K562 (cell line): ENCODE results near the gene PDIA5. TPM values are rescaled to one million over a fixed set of nuclear protein-coding genes. Genes with fewer than 3 reads are reported as not detected.
A peak's percentile ranks its signal among the peaks of the same experiment; 100 is the strongest.

Source experiments
- ATAC-seq: fragments of 200-7000 bp; cut with Tn5 transposase; 3 replicates; pipeline ENCODE4 v1.9.1; 2020; ENCODE audit warnings: moderate library complexity
- BruUV-seq: library from RNA; stranded (reverse); fragments of 400-500 nt; replicated peaks from 2 replicates; lab custom pipeline; 2021; lab: Mats Ljungman, UMichigan
- CTCF ChIA-PET: fragments of 300-600 bp; formaldehyde crosslinking; extraction: SDS; loops from one replicate; lab custom pipeline; 2021; ENCODE audit warnings: low intra/inter-chr PET ratio; lab: Yijun Ruan, JAX
- POLR2A ChIA-PET: fragments of 300-600, 350-650 bp; sonication (Branson Sonifier 250); formaldehyde crosslinking; extraction: SDS; loops from one replicate; lab custom pipeline; 2021; ENCODE audit warnings: antibody characterized with exemption, inconsistent platforms; lab: Yijun Ruan, JAX
- DNase-seq, 4 experiments: peaks; one replicate each; pipeline versions ENCODE4 v3.0.0 to v3.0.0-alpha.2; 2011 to 2018; ENCODE audit warnings: low spot score in 3 of 4, mixed read lengths in 3 of 4; ENCODE audit errors: extremely low read depth in 1 of 4
- FAIRE-seq: peaks from 2 replicates; lab custom pipeline; 2011; peaks lifted over from hg19 to GRCh38; lab: Jason Lieb, UNC
- H2AFZ ChIP-seq: 2 replicates; pipeline ENCODE4 v1.6.0; 2011; ENCODE audit warnings: low read depth, low read length, control low read depth, inconsistent platforms
- H3K27ac ChIP-seq: fragments of 200-600 bp; 3 replicates; pipeline ENCODE4 v1.8.0; 2011; ENCODE audit warnings: low read depth, mild to moderate bottlenecking, control low read depth, inconsistent platforms, low read length, moderate library complexity, mixed read lengths; ENCODE audit errors: extremely low read depth
- H3K27me3 ChIP-seq, 2 experiments: fragments of 300-600 bp in 1 of 2; 2 replicates in 1 of 2; 3 replicates in 1 of 2; pipeline versions ENCODE4 v1.6.0 to v1.8.0; 2011; ENCODE audit warnings: inconsistent platforms in 2 of 2, low read length in 2 of 2, mild to moderate bottlenecking in 1 of 2, mixed read lengths in 1 of 2, moderate library complexity in 1 of 2; ENCODE audit not compliant: control insufficient read depth in 2 of 2, insufficient read depth in 2 of 2
- H3K36me3 ChIP-seq: fragments of 300-600 bp; 3 replicates; pipeline ENCODE4 v1.8.0; 2011; ENCODE audit warnings: mild to moderate bottlenecking, low read length, inconsistent platforms; ENCODE audit not compliant: control insufficient read depth, insufficient read depth
- H3K4me1 ChIP-seq, 2 experiments: fragments of 200-600 bp in 1 of 2; replicated peaks in 1 of 2; 2 replicates in 1 of 2; 3 replicates in 1 of 2; pipeline versions ENCODE4 v1.5.1 to v1.8.0; 2011; ENCODE audit warnings: inconsistent platforms in 2 of 2, low read length in 2 of 2, mild to moderate bottlenecking in 1 of 2, mixed read lengths in 1 of 2, moderate library complexity in 1 of 2; ENCODE audit not compliant: control insufficient read depth in 2 of 2, insufficient read depth in 2 of 2
- H3K4me2 ChIP-seq: 2 replicates; pipeline ENCODE4 v1.6.1; 2011; ENCODE audit warnings: low read length, control low read depth, inconsistent platforms, mixed read lengths; ENCODE audit not compliant: insufficient read depth
- H3K4me3 ChIP-seq: fragments of 200-600 bp; sonication (generic), shearing (Covaris generic); 2 replicates; pipeline ENCODE4 v1.5.1; 2016; ENCODE audit warnings: control low read depth, inconsistent platforms
- H3K79me2 ChIP-seq: fragments of 200-600 bp; 3 replicates; pipeline ENCODE4 v1.8.0; 2011; ENCODE audit warnings: low read length, inconsistent platforms; ENCODE audit not compliant: control insufficient read depth, insufficient read depth
- H3K9ac ChIP-seq, 2 experiments: 2 replicates each; pipeline versions ENCODE4 v1.6.0 to v1.6.1; 2011; ENCODE audit warnings: low read depth in 2 of 2, low read length in 2 of 2, control low read depth in 1 of 2, inconsistent platforms in 1 of 2, mild to moderate bottlenecking in 1 of 2, mixed read lengths in 1 of 2; ENCODE audit not compliant: insufficient read depth in 1 of 2
- H3K9me1 ChIP-seq: one replicate; pipeline ENCODE4 v1.6.0; 2011; ENCODE audit warnings: inconsistent platforms, mild to moderate bottlenecking, low read length, moderate library complexity; ENCODE audit not compliant: control insufficient read depth, insufficient read depth
- H3K9me3 ChIP-seq: replicated peaks from 2 replicates; pipeline ENCODE4 v1.5.1; 2011; ENCODE audit warnings: low read depth, low read length, inconsistent platforms; ENCODE audit not compliant: control insufficient read depth, insufficient read depth
- H4K20me1 ChIP-seq: replicated peaks from 2 replicates; pipeline ENCODE4 v1.6.1; 2011; ENCODE audit warnings: low read length, inconsistent platforms, mixed read lengths; ENCODE audit not compliant: control insufficient read depth, insufficient read depth
- ARNT ChIP-seq, 2 experiments: fragments of 450-650 bp; IDR thresholded peaks; 2 replicates each; pipeline ENCODE4 v1.6.1; 2016; ENCODE audit warnings: mild to moderate bottlenecking in 1 of 2
- CBX8 ChIP-seq: fragments of 200-600 bp; sonication (generic); IDR thresholded peaks from 2 replicates; pipeline ENCODE4 v1.6.1; 2012; ENCODE audit warnings: borderline replicate concordance, mixed run types, low read depth, mild to moderate bottlenecking, moderate library complexity, mixed read lengths, low read length, control low read depth, inconsistent platforms; ENCODE audit not compliant: poor library complexity, severe bottlenecking; ENCODE audit errors: extremely low read depth
- CREBBP ChIP-seq: IDR thresholded peaks from one replicate; pipeline ENCODE4 v1.6.1; 2012; ENCODE audit warnings: low read depth, mild to moderate bottlenecking, control low read depth, inconsistent platforms, low read length
- GATAD2B ChIP-seq: fragments of 450-650 bp; IDR thresholded peaks from 2 replicates; pipeline ENCODE4 v1.6.1; 2017; ENCODE audit warnings: mild to moderate bottlenecking, borderline replicate concordance
- HMGXB4 ChIP-seq: sonication (generic); formaldehyde crosslinking; IDR thresholded peaks from 2 replicates; pipeline ENCODE4 v1.8.1; 2023; ENCODE audit warnings: mild to moderate bottlenecking, missing genetic modification reagents
- SIX5 ChIP-seq, 2 experiments: IDR thresholded peaks; 2 replicates each; pipeline ENCODE4 v1.6.1; 2011; ENCODE audit warnings: low read length in 2 of 2, borderline replicate concordance in 1 of 2, low read depth in 1 of 2, mild to moderate bottlenecking in 1 of 2, moderate library complexity in 1 of 2; ENCODE audit not compliant: insufficient read depth in 1 of 2
- SNRNP70 ChIP-seq: fragments of 200-400 bp; formaldehyde crosslinking; optimal IDR thresholded peaks from 2 replicates; pipeline ENCODE3; 2017; ENCODE audit warnings: low read depth, low read length
- TBL1XR1 ChIP-seq, 2 experiments: IDR thresholded peaks; 2 replicates each; pipeline ENCODE4 v1.6.1; 2012; ENCODE audit warnings: improper control_type of control experiment in 2 of 2, low read length in 2 of 2, mild to moderate bottlenecking in 1 of 2
- ZFP30 ChIP-seq: fragments of 250-450 bp; sonication (Bioruptor Pico); IDR thresholded peaks from 2 replicates; pipeline ENCODE4 v1.8.0; 2022; ENCODE audit warnings: moderate library complexity, mild to moderate bottlenecking, inconsistent platforms, borderline replicate concordance
- ZNF57 ChIP-seq: fragments of 450-650 bp; formaldehyde crosslinking; IDR thresholded peaks from 2 replicates; pipeline ENCODE4 v1.4.0; 2020; ENCODE audit warnings: mild to moderate bottlenecking, moderate library complexity
- ZNF639 ChIP-seq, 2 experiments: fragments of 200-800 bp in 1 of 2; sonication (Bioruptor generic) in 1 of 2; sonication (generic) in 1 of 2; formaldehyde crosslinking in 1 of 2; IDR thresholded peaks in 1 of 2; conservative IDR thresholded peaks in 1 of 2; 2 replicates each; pipeline versions ENCODE4 v1.5.0 to v1.6.1; 2016 to 2020; ENCODE audit warnings: missing compliant biosample characterization in 1 of 2, missing genetic modification characterization in 1 of 2, missing genetic modification reagents in 1 of 2
- ZNF830 ChIP-seq: fragments of 250-450 bp; sonication (Bioruptor Pico); IDR thresholded peaks from 2 replicates; pipeline ENCODE4 v1.5.0; 2021; ENCODE audit warnings: mild to moderate bottlenecking
- WGBS: fragments of 100-300 bp; shearing (Covaris generic); methylation state at CpG from one replicate; pipeline ENCODE4 v1.1.6; 2016; ENCODE audit warnings: low coverage, mixed read lengths; ENCODE audit not compliant: insufficient coverage; ENCODE audit errors: missing lambda C conversion rate; 5-methylcytosine and 5-hydroxymethylcytosine counted together
- in situ Hi-C: fragments of 300-500 bp; cut with MboI; formaldehyde crosslinking; loops from 4 replicates; pipeline ENCODE4 v1.15.0; 2018; ENCODE audit warnings: inconsistent platforms, mixed read lengths
- intact Hi-C: fragments of 100-400 bp; cut with micrococcal nuclease; formaldehyde crosslinking; loops from 2 replicates; pipeline ENCODE4 v1.14.2; 2022
- polyA plus RNA-seq, 8 experiments: library from polyadenylated mRNA; depleted of rRNA in 4 of 8; stranded (reverse) in 5 of 8; unstranded in 3 of 8; fragments of >200 nt; fragmentation: Nextera tagmentation in 2 of 8; fragmentation: Illumina TruSeq in 1 of 8; extraction: Ambion mirVana in 2 of 8; extraction: Trizol in 1 of 8; gene quantifications; 2 replicates each; pipeline versions ENCODE4 v1.2.1 to v1.2.3, GENCODE V29; 2011 to 2014; ENCODE audit warnings: inconsistent platforms in 1 of 8, missing spikeins in 1 of 8
- total RNA-seq, 7 experiments: library from RNA; depleted of rRNA in 6 of 7; stranded (reverse); fragments of >200 nt in 6 of 7; fragmentation: Illumina TruSeq in 2 of 7; extraction: Trizol in 2 of 7; gene quantifications; 2 replicates each; pipeline versions ENCODE4 v1.2.1 to v1.2.3, GENCODE V29; 2011 to 2021; ENCODE audit warnings: low replicate concordance in 1 of 7

Gene PDIA5
- total and polyA plus RNA-seq, 9 of the 15 experiments (the other 6 are each of a cell fraction or from before 2014, with no cell fraction given), result 3.4 to 31.8 (median 19.6) TPM

GRCh38 chr3:123096126-123096525 lies 29.3 kb downstream of the PDIA5 start:
- Histone ChIP-seq H3K4me2 (no peak overlapping the region), H2AFZ (no peak overlapping the region), H4K20me1 (no peaks in the 10 kb centered on the region), H3K9ac (no peak overlapping the region), H3K9me3 (no peaks in the 10 kb centered on the region), H3K27me3 (no peaks in the 10 kb centered on the region), H3K4me1 (no peaks in the 10 kb centered on the region), H3K79me2 (no peaks in the 10 kb centered on the region), H3K9me1 (no peaks in the 10 kb centered on the region), H3K27ac (no peak overlapping the region), H3K4me3 (no peak overlapping the region), H3K36me3 (peaks cover 71% of the 10 kb centered on the region; the same call in 2 of the 3 replicates)
- POLR2A ChIA-PET, result interaction anchor here (0.6 kb wide), 1 partner anchor 29 kb away, joined by 3 read pairs; no protein-coding TSS in a partner anchor
- in situ Hi-C loops (no loop called here), intact Hi-C loops (no loop called here)
- no peak for FAIRE-seq
- WGBS, result 86% methylated on average over 3 of the region's 9 CpGs
- no peak for TF ChIP-seq ZNF830
- CTCF ChIA-PET, result no interaction called here
- DNase-seq, result no peak
- no TSS peak for BruUV-seq
- no peak for ATAC-seq

- intact Hi-C loops, result no loop called here
- TF ChIP-seq GATAD2B (no peak), HMGXB4 (CRISPR knock-in tag) (no peak), ZNF57 (no peak), CBX8 (no peak), TBL1XR1 (IDR thresholded peaks at IDR 0.05; ENCODE audit: low read length in 2 of 2) (no peak), ZFP30 (CRISPR knock-in tag) (no peak), ARNT (IDR thresholded peaks at IDR 0.05) (no peak), SNRNP70 (no peak), ZNF639 (CRISPR knock-in tag; conservative IDR thresholded peaks at IDR 0.05 in 1 of 2, IDR thresholded peaks at IDR 0.05 in 1 of 2) (no peak), SIX5 (IDR thresholded peaks at IDR 0.05; ENCODE audit: borderline replicate concordance in 1 of 2, insufficient read depth in 1 of 2, low read depth in 1 of 2, low read length in 2 of 2) (no peak), CREBBP (no peak)
Observed at GRCh38 chr3:123096731-123097130, 29.9 kb downstream of the PDIA5 start.

More at GRCh38 chr3:123096731-123097130, 29.9 kb downstream of the PDIA5 start:
- Histone ChIP-seq H3K36me3 (peaks cover 70% of the 10 kb centered on the region; the same call in 2 of the 3 replicates), H3K79me2 (no peaks in the 10 kb centered on the region), H3K9ac (peak overlapping the region in 1 of 2 experiments; percentile 35; a peak in 1 of 4 replicates), H3K4me1 (no peaks in the 10 kb centered on the region), H3K4me2 (no peak overlapping the region), H3K9me3 (no peaks in the 10 kb centered on the region), H3K27me3 (no peaks in the 10 kb centered on the region), H3K4me3 (no peak overlapping the region), H3K27ac (no peak overlapping the region), H3K9me1 (no peaks in the 10 kb centered on the region), H4K20me1 (no peaks in the 10 kb centered on the region), H2AFZ (no peak overlapping the region)
- in situ Hi-C loops, result no loop called here
- ChIA-PET POLR2A (interaction anchor here (0.6 kb wide), 1 partner anchor 29 kb away, joined by 3 read pairs; no protein-coding TSS in a partner anchor), CTCF (no interaction called here)
- BruUV-seq, result no TSS peak
- DNase-seq (no peak), ATAC-seq (no peak), FAIRE-seq (no peak)
- WGBS, result 100% methylated on average over 3 of the region's 11 CpGs
